OCI-LY7 (cell line): ENCODE results near the gene TSPOAP1. TPM values are rescaled to one million over a fixed set of nuclear protein-coding genes. Genes with fewer than 3 reads are reported as not detected.

Experiments used
- BruUV-seq: library from RNA; stranded (reverse); fragments of 400-500 nt; replicated peaks from 2 replicates; lab custom pipeline; 2021; lab: Mats Ljungman, UMichigan
- CTCF ChIA-PET: fragments of 300-600 bp; sonication (Branson Sonifier 250); formaldehyde crosslinking; loops from one replicate; lab custom pipeline; 2022; ENCODE audit warnings: antibody characterized with exemption; ENCODE audit not compliant: unreplicated experiment; lab: Charles Lee
- POLR2A ChIA-PET: fragments of 300-600 bp; sonication (Branson Sonifier 250); formaldehyde crosslinking; loops from one replicate; lab custom pipeline; 2022; ENCODE audit warnings: antibody characterized with exemption; lab: Charles Lee
- DNase-seq: peaks from one replicate; pipeline ENCODE4 v3.0.0-alpha.2; 2015; ENCODE audit warnings: low spot score
- H2AFZ ChIP-seq: fragments of 200-600 bp; sonication (generic), shearing (Covaris generic); 2 replicates; pipeline ENCODE4 v1.6.1; 2014; ENCODE audit warnings: mild to moderate bottlenecking, antibody characterized with exemption, low read length, moderate library complexity
- H3K27ac ChIP-seq: fragments of 200-600 bp; sonication (generic); 2 replicates; pipeline ENCODE4 v1.5.1; 2014; ENCODE audit warnings: mixed run types, low read depth, mild to moderate bottlenecking, moderate library complexity, low read length, inconsistent platforms; ENCODE audit not compliant: poor library complexity, severe bottlenecking
- H3K36me3 ChIP-seq: fragments of 200-600 bp; sonication (generic); 2 replicates; pipeline ENCODE4 v1.6.1; 2014; ENCODE audit warnings: mild to moderate bottlenecking, antibody characterized with exemption, low read length, moderate library complexity, mixed read lengths; ENCODE audit not compliant: insufficient read depth
- H3K4me1 ChIP-seq: fragments of 200-600 bp; sonication (generic); 2 replicates; pipeline ENCODE4 v1.5.1; 2014; ENCODE audit warnings: mild to moderate bottlenecking, low read length; ENCODE audit not compliant: insufficient read depth, poor library complexity, severe bottlenecking
- H3K4me2 ChIP-seq: fragments of 200-600 bp; sonication (generic); 2 replicates; pipeline ENCODE4 v1.6.1; 2014; ENCODE audit warnings: mild to moderate bottlenecking, low read length
- H3K4me3 ChIP-seq: fragments of 200-600 bp; sonication (generic); 2 replicates; pipeline ENCODE4 v1.5.1; 2014; ENCODE audit warnings: mild to moderate bottlenecking, low read depth, low read length; ENCODE audit not compliant: poor library complexity, severe bottlenecking
- H3K79me2 ChIP-seq: fragments of 200-600 bp; sonication (generic); 2 replicates; pipeline ENCODE4 v1.6.1; 2016; ENCODE audit warnings: low read depth, mild to moderate bottlenecking, low read length, moderate library complexity, mixed read lengths; ENCODE audit not compliant: insufficient read depth
- H3K9me2 ChIP-seq: fragments of 200-600 bp; sonication (generic); 2 replicates; pipeline ENCODE4 v1.6.1; 2016; ENCODE audit warnings: mild to moderate bottlenecking, low read length, mixed read lengths; ENCODE audit not compliant: insufficient read depth
- H3K9me3 ChIP-seq: fragments of 200-600 bp; sonication (generic); 2 replicates; pipeline ENCODE4 v1.6.1; 2014; ENCODE audit warnings: mild to moderate bottlenecking, mixed run types, low read length, mixed read lengths
- H4K20me1 ChIP-seq: fragments of 200-600 bp; sonication (generic); 2 replicates; pipeline ENCODE4 v1.6.1; 2014; ENCODE audit warnings: mild to moderate bottlenecking, antibody characterized with exemption, low read length, moderate library complexity, mixed read lengths; ENCODE audit not compliant: insufficient read depth
- CTCF ChIP-seq: fragments of 200-600 bp; sonication (generic); conservative IDR thresholded peaks from 2 replicates; pipeline ENCODE4 v1.5.1; 2014; ENCODE audit warnings: mild to moderate bottlenecking, antibody characterized with exemption, low read length, moderate library complexity, mixed read lengths
- EZH2phosphoT487 ChIP-seq: fragments of 200-600 bp; sonication (generic); IDR thresholded peaks from 2 replicates; pipeline ENCODE4 v1.6.1; 2018; ENCODE audit warnings: low read depth, borderline replicate concordance, mild to moderate bottlenecking, mixed run types, antibody characterized with exemption, low read length, moderate library complexity, mixed read lengths
- intact Hi-C: fragments of 100-400 bp; cut with micrococcal nuclease; formaldehyde crosslinking; loops from one replicate; pipeline ENCODE4 v1.10.0; 2022; ENCODE audit not compliant: unreplicated experiment
- total RNA-seq, 2 experiments: library from RNA; depleted of rRNA in 1 of 2; stranded (reverse); fragments of >200 nt in 1 of 2; shearing (Covaris generic) in 1 of 2; gene quantifications; 2 replicates each; pipeline ENCODE4 v1.2.3, GENCODE V29; 2014 to 2022

TSPOAP1 gene
- total RNA-seq, 2 experiments from 2014 or later: 24.0 to 50.6 TPM

- intact Hi-C loops: loop anchor here (5.0 to 10.0 kb wide), 3 partner anchors 707 to 823 kb away; partner anchors contain the start of genes PRR11 and SKA2
- Histone ChIP-seq H3K4me1 (peaks cover 76% of the 10 kb centered on the region), H2AFZ (no peak overlapping the region)
These were observed 3.5 kb upstream of the TSPOAP1 start for GRCh38 chr17:58331815-58332777.

GRCh38 chr17:58330997-58331814 is 2.6 kb upstream of the TSPOAP1 start:
- BruUV-seq: no TSS peak
- POLR2A ChIA-PET: interaction anchor here (1.4 to 8.0 kb wide), 4 partner anchors 12 to 36 kb away, joined by 4 to 179 read pairs (median 22); partner anchors contain the start of gene SUPT4H1
- Histone ChIP-seq H3K27ac (peak overlapping the region; percentile 99), H3K79me2 (peaks cover 43% of the 10 kb centered on the region), H3K4me2 (peak overlapping the region; percentile 92), H2AFZ (no peak overlapping the region), H4K20me1 (0 out of 2 replicates have a peak, but pooled peaks cover 6% of the 10 kb centered on the region), H3K9me3 (no peaks in the 10 kb centered on the region), H3K36me3 (peaks cover 28% of the 10 kb centered on the region), H3K4me1 (peaks cover 67% of the 10 kb centered on the region), H3K9me2 (no peaks in the 10 kb centered on the region), H3K4me3 (peak overlapping the region; percentile 98)
- CTCF ChIA-PET: interaction anchor here (1.0 to 1.6 kb wide), 2 partner anchors 13 to 87 kb away, joined by 4 to 7 read pairs; no protein-coding TSS in a partner anchor
- intact Hi-C loops: loop anchor here (5.0 to 10.0 kb wide), 3 partner anchors 706 to 824 kb away; partner anchors contain the start of genes PRR11 and SKA2
- no peak for TF ChIP-seq CTCF
- no peak for TF ChIP-seq EZH2phosphoT487
- DNase-seq: peak; percentile 83

More at GRCh38 chr17:58331815-58332777, 3.5 kb upstream of the TSPOAP1 start:
- H3K36me3 ChIP-seq: peaks cover 28% of the 10 kb centered on the region
- H4K20me1 ChIP-seq: 0 out of 2 replicates have a peak, but pooled peaks cover 6% of the 10 kb centered on the region
- no peaks in the 10 kb centered on the region for H3K9me2 ChIP-seq
- H3K4me2 ChIP-seq: peak overlapping the region; percentile 100
- H3K4me3 ChIP-seq: peak overlapping the region; percentile 98
- peaks cover 43% of the 10 kb centered on the region for H3K79me2 ChIP-seq
- ChIA-PET POLR2A (interaction anchor here (0.7 to 8.0 kb wide), 8 partner anchors 11 to 86 kb away, joined by 3 to 179 read pairs (median 4); partner anchors contain the start of genes RNF43 and SUPT4H1), CTCF (interaction anchor here (3.0 kb wide), 1 partner anchor 12 kb away, joined by 12 read pairs; no protein-coding TSS in a partner anchor)
- no TSS peak for BruUV-seq
- no peaks in the 10 kb centered on the region for H3K9me3 ChIP-seq
- DNase-seq: peak; percentile 98
- TF ChIP-seq EZH2phosphoT487: no peak
- no peak for TF ChIP-seq CTCF
- peak overlapping the region; percentile 99 for H3K27ac ChIP-seq
